HG03175 (cell line): ENCODE measurements around the gene ASXL2.
A peak's percentile ranks its signal among the peaks of the same experiment; 100 is the strongest.

Experiments
- ATAC-seq: cut with Tn5 transposase; IDR thresholded peaks from one replicate; pipeline ENCODE4 v1.9.1; 2021; ENCODE audit warnings: mild to moderate bottlenecking, moderate library complexity; ENCODE audit not compliant: unreplicated experiment

ASXL2 gene

DNA sequence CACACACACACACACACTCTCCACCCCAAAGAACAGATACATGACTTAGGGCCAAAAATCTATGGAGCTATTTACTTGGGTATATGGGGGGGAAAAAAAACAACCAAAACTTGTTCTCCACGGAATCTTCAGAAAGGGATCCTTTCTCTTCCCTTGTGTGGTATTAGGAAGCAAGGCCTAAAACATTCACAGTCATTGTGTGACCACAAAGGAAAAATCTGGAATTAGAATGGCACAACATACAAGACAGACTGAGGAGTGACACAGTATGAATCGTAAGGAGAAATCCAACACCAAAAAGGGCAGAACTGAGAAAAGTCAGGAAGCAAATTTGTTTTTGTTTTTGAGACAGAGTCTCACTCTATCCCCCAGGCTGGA lies 70.3 kb downstream of the ASXL2 start:
- no peak for ATAC-seq

DNA sequence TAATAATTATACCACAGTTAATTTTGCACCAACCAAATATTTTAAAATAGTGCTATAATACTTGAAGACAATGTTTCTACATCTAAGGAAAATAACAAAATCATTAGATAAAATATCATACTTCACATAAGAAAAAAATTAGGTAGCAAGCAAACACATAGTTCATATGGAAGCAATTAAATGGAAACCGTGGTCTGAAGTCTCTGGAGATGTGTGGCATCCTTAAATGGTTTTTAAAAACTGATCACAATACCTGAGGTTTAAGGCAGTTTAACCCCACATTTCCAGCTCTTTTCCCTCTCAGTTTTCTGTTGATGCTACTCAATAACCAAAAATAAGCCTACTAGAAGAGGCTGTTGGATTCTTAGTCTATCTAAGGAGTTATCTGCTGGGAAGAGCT lies 71.3 kb downstream of the ASXL2 start:
- ATAC-seq, result no peak

DNA sequence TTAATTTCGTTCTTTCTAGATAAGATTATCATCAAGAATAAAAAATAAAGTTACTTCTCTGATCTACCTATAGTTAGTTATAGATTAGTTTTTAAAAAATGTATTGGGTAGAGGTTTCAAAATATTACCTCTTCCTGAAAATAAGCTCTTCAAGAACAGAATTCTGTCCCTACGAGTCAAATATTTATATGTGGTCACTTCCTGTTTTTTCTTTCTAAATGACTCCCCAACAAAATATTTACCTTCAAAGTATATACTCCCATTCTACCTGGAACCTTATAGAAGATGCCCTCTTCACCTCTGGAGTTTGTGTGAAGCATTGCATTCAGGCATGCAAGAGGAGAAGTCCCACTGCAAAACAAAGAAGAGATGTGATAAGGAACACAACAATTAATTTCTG lies 72.3 kb downstream of the ASXL2 start:
- no peak for ATAC-seq

- ATAC-seq, result no peak
Measured at GRCh38 chr2:25804338-25804737, 73.9 kb downstream of the ASXL2 start.

GRCh38 chr2:25799301-25799700 lies 79.0 kb downstream of the ASXL2 start:
- ATAC-seq, result no peak

DNA sequence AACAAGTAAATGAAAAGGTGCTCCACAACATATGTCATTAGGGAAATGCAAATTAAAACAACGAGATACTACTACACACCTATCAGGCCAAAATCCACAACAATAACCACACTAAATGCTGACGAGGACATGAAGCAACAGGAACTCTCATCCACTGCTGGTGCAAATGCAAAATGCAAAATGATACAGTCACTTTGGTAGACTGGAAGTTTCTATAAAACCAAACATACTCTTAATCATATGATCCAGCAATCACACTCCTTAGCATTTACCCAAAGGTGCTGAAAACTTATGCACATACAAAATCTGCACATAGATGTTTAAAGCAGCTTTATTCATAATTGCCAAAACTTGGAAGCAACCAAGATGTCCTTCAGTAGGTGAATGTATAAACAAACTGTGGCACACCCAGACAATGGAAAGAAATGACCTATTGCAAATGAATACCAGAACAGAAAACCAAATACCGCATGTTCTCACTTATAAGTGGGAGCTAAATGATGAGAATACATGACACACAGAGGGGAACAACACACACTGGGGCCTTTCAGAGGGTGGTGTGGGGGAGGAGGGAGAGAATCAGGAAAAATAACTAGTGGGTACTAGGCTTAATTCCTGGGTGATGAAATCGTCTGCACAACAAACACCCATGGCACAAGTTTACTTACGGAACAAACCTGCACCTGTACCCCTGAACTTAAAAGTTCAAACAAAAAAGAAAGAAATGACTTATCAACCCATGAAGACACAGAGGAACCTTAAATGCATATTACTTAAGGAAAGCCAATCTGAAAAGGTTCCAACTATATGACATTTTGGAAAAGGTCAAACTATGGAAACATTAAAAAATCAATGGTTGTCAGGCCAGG lies 80.4 kb downstream of the ASXL2 start:
- ATAC-seq, result no peak

DNA sequence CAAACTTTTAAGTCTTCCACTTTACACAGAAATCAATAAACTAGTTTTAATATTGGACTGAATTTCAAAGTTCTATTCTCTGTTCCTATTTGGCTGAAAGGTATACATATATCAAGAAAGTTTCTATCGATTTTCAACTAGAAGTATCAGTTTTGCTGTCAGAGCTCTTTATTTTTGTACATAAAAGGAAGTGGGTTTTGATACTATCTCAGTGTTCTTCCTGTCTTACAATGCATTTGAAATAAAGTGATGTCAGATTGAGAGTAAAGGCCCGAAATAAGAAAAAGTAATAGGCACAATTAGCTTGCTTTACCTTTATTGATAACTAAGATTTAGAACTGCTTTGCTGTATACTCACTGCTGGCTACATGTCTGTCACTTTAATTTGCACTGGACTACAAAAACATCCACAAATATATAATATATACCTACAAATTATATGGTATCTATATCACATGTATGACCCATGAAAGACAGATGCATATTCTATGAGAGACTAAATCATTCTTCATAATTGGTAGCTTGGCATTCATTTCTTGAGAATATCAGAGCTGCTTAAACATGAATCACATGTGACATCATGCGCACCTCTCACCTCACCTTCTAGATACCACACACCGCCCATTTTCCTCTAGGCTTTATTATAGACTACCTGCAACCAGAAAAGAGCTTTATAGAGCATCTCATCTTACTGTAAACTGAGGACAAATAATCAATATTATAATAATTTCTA lies 83.6 kb downstream of the ASXL2 start:
- no peak for ATAC-seq

DNA sequence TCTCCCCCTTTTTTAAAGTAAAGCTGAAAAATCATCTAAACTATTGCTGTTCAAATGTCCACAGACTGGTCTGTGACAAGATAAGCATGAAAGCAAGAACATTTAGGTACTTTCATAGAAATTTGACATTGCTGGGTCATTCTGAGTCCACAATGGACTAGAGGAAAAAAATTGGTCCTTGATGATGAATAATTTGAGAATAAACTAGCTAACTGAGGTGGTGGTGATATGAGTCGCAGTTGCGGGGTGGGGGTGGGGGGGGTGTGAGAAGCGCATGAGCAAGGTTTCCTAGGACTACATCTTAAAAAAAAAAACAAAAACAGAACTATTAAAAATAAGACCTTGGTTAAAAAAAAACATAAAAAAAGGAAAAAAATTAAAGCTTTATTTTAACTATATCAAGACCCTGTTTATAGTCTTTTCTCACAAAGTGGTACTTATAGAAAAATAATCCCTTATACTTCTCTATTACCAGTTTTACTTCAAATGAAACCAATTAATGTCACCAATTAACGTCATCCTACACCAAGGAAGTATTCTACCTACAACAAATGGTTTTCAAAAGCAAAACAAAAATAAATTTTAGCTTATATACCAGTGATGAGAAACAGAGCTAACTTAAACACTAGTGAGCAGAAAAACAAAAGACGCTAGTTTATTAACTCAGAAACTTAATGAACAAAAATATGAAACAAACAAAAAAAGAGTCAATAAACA lies 88.1 kb downstream of the ASXL2 start:
- ATAC-seq, result no peak

DNA sequence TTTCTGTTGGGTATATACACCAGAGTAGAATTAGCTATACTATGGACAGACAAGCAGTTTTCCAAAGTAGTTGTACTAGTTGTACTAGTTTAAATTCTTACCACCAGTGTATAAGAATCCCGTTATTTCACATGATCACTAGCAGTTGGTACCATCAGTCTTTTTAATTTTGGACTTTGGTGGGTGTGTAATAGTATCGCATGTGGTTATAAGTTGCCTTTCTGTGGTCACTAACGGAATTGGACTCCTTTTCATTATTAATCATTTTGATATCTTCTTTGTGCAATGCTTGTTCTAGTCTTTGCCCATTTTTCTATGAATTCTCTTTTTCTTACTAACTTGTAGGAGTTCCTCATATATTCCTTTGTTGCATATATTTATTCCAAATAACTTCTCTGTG lies 89.8 kb downstream of the ASXL2 start:
- ATAC-seq, result no peak

DNA sequence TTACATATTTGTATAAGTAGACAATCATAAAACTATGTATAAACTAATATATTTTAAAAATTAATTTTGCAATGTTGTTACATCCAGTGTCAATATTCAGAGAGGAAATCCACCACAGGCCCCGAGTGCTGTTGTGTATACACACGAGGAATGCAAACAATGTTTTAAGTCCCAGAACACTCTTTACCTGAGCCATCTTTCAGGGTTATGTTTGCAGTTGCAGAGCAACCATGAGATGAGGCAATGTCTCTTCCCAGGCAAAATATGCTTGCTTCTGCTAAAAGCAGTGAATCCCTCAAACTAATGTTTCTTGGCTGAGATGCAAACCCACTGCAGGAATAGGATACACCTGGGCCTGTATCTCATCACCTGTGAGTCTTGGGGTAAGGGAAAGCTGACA lies 91.3 kb downstream of the ASXL2 start:
- no peak for ATAC-seq

DNA sequence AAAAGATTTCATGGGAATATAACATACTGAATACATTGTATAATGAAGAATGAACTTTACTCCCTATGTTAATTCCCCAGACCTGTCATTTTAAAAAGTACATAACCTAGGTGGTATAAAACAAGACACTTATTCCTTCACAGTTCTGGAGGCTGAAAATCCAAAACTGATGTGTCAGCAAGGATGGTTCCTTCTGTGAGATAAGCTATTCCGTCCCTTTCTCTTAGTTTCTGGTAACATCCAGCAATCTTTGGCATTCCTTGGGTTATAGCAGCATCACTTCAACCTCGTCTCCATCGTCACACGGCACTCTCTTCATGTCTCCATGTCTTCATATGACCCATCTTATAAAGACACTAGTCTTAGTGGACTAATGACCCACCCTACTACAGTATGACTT lies 93.9 kb downstream of the ASXL2 start:
- no peak for ATAC-seq

GRCh38 chr2:25777077-25777476 lies 101.2 kb downstream of the ASXL2 start:
- ATAC-seq, result no peak

- ATAC-seq, result no peak
Measured at GRCh38 chr2:25772078-25772477, 106.2 kb downstream of the ASXL2 start.

- ATAC-seq, result no peak
Measured at GRCh38 chr2:25763575-25763974, 114.7 kb downstream of the ASXL2 start.

DNA sequence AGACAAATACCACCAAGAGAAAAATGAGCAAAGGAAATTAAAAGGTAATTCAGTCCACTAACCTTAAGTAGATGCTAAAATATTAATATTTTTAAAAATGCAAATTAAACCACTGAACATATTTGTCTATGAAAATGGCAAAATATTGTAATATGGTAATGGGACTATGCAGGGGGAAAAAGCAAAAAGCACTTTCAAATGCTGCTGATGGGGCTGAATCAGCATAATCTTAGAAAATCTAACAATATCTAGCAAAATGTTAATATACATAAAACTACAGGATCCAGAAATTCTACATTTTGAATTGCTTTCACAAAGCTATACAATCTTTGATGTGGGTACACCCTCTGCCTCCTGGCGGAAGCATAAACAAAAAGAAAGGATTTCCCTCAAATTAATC lies 118.0 kb downstream of the ASXL2 start:
- no peak for ATAC-seq

DNA sequence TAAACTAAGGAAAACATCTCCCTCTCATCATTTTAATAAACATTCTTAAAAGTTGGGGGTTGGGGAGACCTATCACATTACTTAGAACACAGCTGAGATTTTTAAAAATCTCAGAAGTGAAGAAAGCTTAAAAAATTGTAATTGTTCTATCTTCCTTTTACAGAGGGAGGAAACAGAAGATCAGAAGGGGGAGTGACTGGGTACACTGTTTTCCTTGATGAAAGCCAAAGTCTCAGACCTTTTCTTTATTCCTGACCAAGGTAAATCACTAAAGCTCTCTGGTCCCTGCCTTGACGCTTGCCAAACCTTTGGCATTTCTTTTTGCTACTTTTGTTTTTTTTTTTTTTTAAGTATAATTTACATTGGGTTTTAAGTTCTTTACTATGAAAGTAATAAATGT lies 119.9 kb downstream of the ASXL2 start:
- no peak for ATAC-seq

- ATAC-seq, result no peak
Measured at GRCh38 chr2:25757906-25758305, 120.4 kb downstream of the ASXL2 start.

GRCh38 chr2:25756536-25756935 lies 121.8 kb downstream of the ASXL2 start:
- ATAC-seq, result no peak

- no peak for ATAC-seq
Measured at GRCh38 chr2:25749676-25750075, 128.6 kb downstream of the ASXL2 start.

GRCh38 chr2:25744055-25744454 lies 134.2 kb downstream of the ASXL2 start:
- no peak for ATAC-seq

DNA sequence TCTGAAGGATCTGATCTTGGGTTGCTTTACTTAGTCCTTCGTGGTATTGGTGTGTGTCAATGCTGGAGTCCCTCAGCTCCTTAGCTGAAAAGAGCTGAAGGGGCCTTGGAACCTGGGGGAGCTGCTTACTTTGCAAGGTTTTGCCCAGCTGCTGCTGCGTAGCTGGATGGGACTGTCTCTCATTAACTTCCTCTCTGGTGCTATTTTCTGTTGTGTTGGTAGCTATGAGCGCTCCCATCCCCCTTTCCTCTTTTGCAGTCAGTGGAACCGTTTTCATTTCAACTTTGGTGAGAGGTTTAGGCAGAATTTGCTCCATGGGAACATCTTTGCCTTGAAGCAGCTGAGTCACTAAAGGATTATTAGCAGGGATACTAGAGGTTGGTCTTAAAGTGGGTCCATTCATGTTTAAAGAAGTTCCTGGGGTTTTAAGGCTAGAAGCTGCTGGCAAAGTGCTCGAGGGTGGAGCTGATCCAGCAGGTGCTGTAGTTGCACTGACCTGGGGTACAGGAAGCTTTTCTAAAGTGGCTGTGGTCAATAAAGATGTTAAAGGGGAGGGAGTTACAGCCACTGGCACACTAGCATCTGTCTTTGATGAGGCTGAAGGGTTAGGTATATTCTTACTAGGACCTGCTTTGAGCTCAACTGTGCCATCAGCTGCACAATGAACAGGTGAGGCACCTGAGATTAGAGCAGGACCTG lies 135.0 kb downstream of the ASXL2 start:
- ATAC-seq, result peak; percentile 69
